Motor neuron (in vitro differentiated cells): ENCODE results near the gene BCAS3. TPM values are rescaled to one million over a fixed set of nuclear protein-coding genes. Genes with fewer than 3 reads are reported as not detected.
A peak's percentile ranks its signal among the peaks of the same experiment; 100 is the strongest.

Experiments
- ATAC-seq, 8 experiments: fragments of 200-7000 bp; cut with Tn5 transposase; replicated peaks in 6 of 8; 2 replicates each; pipeline ENCODE4 v1.8.0; 2021; ENCODE audit warnings: mild to moderate bottlenecking in 8 of 8, moderate library complexity in 8 of 8
- H3K27ac ChIP-seq, 2 donors: fragments of 250-450 bp; sonication (Bioruptor Pico); 2 replicates each; pipeline ENCODE4 v1.9.0; 2021; ENCODE audit warnings: antibody characterized with exemption in 2 of 2, mild to moderate bottlenecking in 2 of 2, moderate library complexity in 1 of 2
- H3K4me1 ChIP-seq, 2 donors: fragments of 250-450 bp; sonication (Bioruptor Pico); replicated peaks in 1 of 2; 2 replicates each; pipeline ENCODE4 v1.6.1; 2021; ENCODE audit warnings: antibody characterized with exemption in 2 of 2, mild to moderate bottlenecking in 2 of 2, moderate library complexity in 1 of 2
- H3K4me3 ChIP-seq, 5 donors: fragments of 250-450 bp; sonication (Bioruptor Pico); 2 replicates each; pipeline ENCODE4 v1.9.0; 2021; ENCODE audit warnings: antibody characterized with exemption in 5 of 5, mild to moderate bottlenecking in 5 of 5, moderate library complexity in 4 of 5
- WGBS, 10 experiments: fragments of 450-650 bp; shearing (Covaris generic); methylation state at CpG; one replicate each; pipeline ENCODE4 v1.0.0; 2022; 5-methylcytosine and 5-hydroxymethylcytosine counted together
- in situ Hi-C, 9 experiments: fragments of 400-800 bp; cut with MboI; loops; one replicate each; pipeline ENCODE4 v1.15.0; 2021; ENCODE audit warnings: low sequenced_read_pairs in 9 of 9, low pct_unique_long_range_greater_than_20kb in 2 of 9; ENCODE audit not compliant: unreplicated experiment in 9 of 9
- total RNA-seq, 8 experiments: library from RNA; unstranded; fragments of 300-600 nt; gene quantifications; 2 replicates each; pipeline versions ENCODE4 v1.2.3 to v1.2.4, GENCODE V29; 2022

The BCAS3 gene
- total RNA-seq, 8 experiments from 2014 or later: 18.1 to 45.4 (median 26.8) TPM

DNA sequence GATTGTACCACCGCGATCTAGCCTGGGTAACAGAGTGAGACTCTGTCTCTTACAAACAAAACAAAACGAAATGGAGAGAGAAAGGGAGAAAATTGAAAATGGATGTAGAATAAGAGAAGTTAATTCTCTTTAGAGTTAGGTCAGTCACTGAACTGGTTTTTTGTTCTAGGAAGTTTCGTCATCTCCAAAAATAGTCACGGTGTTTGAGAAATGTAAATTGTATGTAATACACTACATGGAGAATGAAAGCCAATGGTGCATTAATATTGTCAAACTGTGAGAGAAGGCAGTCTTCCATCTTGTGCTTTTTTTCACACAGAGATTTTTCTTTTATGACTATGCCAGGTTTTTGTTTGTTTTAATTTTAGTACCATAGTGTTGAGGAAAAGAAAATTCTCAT, 145.9 kb downstream of the BCAS3 start:
- Histone ChIP-seq H3K4me3 (no peak overlapping the region), H3K4me1 (no peaks in the 10 kb centered on the region), H3K27ac (no peak overlapping the region)
- in situ Hi-C loops: no loop called here
- no peak for ATAC-seq
- 67 to 100% (median 87%) methylated on average over 1 to 5 of the region's 5 CpGs; no CpG with 5 or more reads in 1 of the 10 experiments for WGBS, 10 experiments

GRCh38 chr17:60825351-60825750, 147.7 kb downstream of the BCAS3 start:
- no peaks in the 10 kb centered on the region for H3K4me1 ChIP-seq
- no peak overlapping the region for H3K4me3 ChIP-seq
- ATAC-seq: no peak
- H3K27ac ChIP-seq: no peak overlapping the region
- 100% methylated on average over 1 of the region's 1 CpG; no CpG with 5 or more reads in 3 of the 10 experiments for WGBS, 10 experiments
- in situ Hi-C loops: no loop called here

DNA sequence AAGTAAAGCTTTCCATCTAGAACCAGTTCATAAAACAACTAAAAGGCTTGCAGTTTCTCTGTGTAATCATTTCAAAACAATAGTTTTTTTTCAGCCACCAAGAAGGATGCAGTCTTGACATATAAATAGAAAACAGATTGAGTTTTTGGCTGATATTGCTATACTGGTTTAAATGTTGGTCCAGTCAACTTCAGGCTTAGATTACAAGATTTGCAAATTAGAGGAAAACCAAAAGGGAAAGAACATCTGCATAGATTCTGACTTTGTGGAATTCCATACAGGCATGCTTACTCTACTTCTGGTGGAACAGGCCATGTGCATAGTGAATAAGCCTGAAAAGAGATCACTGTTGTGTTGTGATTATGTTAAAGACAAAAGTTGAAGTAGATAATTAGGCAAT, 150.3 kb downstream of the BCAS3 start:
- no peak overlapping the region for H3K27ac ChIP-seq
- peaks cover 6 to 14% of the 10 kb centered on the region in 2 donors for H3K4me1 ChIP-seq
- ATAC-seq: peak in 3 of 8 experiments; percentile 79 to 93 (median 80)
- in situ Hi-C loops: no loop called here
- no peak overlapping the region for H3K4me3 ChIP-seq

DNA sequence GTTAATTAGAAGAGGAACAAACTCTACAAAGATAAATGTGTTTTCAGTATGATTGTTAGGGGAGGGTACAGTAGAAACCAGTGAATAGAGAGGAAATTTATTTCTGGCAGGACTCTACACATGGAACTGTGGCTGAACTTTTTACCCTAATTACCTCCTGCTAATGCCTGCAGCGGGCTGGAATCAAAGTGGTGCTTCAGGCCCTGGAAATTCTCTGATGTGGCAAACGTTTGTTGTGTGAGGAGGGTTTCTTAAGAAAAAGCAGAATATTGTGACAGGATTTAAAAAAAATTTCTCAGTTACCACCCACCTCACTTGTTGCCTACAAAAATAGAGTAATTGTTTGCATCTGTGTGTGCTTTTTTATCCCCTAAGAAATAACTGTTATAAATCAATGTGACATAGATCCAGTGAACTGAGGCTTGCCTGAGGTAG, 154.5 kb downstream of the BCAS3 start:
- H3K27ac ChIP-seq: no peak overlapping the region
- peaks cover 6 to 14% of the 10 kb centered on the region in 2 donors for H3K4me1 ChIP-seq
- peak; percentile 49 to 87 (median 71) for ATAC-seq
- no peak overlapping the region for H3K4me3 ChIP-seq
- in situ Hi-C loops: no loop called here
- 0 to 10% (median 0%) methylated on average over 1 to 2 of the region's 2 CpGs; no CpG with 5 or more reads in 4 of the 10 experiments for WGBS, 10 experiments

GRCh38 chr17:60832631-60833030, 155.0 kb downstream of the BCAS3 start:
- Histone ChIP-seq H3K4me1 (peaks cover 6 to 14% of the 10 kb centered on the region in 2 donors), H3K4me3 (no peak overlapping the region), H3K27ac (no peak overlapping the region)
- in situ Hi-C loops: no loop called here
- ATAC-seq: no peak

DNA sequence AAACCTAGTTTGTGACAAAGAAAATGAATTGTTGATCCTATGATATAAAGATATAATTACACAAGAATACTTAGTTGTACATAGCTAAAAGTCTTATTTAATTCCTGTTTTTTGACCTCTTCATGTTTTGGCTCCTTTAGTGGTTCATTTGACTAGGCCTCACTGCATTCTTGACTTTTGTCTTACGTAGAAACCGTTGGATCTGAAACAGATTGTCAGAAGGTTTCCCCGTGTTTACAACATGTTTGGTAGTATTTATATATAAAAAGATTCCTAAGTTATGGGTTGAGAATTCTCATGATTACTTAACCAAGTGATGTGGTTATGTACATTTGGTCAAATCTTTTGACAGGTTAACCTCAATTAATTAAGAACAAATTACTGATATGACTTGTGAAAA, 162.8 kb downstream of the BCAS3 start:
- H3K27ac ChIP-seq: no peak overlapping the region
- in situ Hi-C loops: no loop called here
- 60 to 100% (median 91%) methylated on average over 1 to 3 of the region's 3 CpGs; no CpG with 5 or more reads in 1 of the 10 experiments for WGBS, 10 experiments
- H3K4me3 ChIP-seq: no peak overlapping the region
- ATAC-seq: no peak
- H3K4me1 ChIP-seq: no peaks in the 10 kb centered on the region

DNA sequence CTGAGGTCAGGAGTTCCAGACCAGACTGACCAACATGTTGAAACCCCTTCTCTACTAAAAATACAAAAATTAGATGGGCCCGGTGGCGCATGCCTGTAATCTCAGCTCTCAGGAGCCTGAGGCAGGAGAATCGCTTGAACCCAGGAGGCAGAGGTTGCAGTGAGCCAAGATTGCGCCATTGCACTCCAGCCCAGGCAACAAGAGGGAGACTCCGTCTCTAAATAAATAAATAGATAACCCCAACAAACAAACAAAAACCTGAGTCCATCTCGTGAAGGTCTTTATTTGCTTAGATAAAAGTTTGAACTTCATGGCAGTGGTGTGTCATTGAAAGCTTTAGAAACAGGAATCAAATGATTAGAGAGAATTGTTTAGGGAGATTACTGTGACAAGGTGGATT, 167.4 kb downstream of the BCAS3 start:
- no peak for ATAC-seq
- Histone ChIP-seq H3K4me1 (no peaks in the 10 kb centered on the region), H3K4me3 (no peak overlapping the region), H3K27ac (no peak overlapping the region)
- WGBS, 10 experiments: 80 to 100% (median 88%) methylated on average over 1 to 5 of the region's 6 CpGs; no CpG with 5 or more reads in 5 of the 10 experiments
- in situ Hi-C loops: no loop called here

- no peak for ATAC-seq
- 83 to 100% (median 100%) methylated on average over 1 of the region's 1 CpG; no CpG with 5 or more reads in 1 of the 10 experiments for WGBS, 10 experiments
- no peak overlapping the region for H3K27ac ChIP-seq
- in situ Hi-C loops: no loop called here
- no peaks in the 10 kb centered on the region for H3K4me1 ChIP-seq
- no peak overlapping the region for H3K4me3 ChIP-seq
These were observed 168.5 kb downstream of the BCAS3 start for GRCh38 chr17:60846175-60846574.

GRCh38 chr17:60851181-60851580, 173.5 kb downstream of the BCAS3 start:
- in situ Hi-C loops: no loop called here
- Histone ChIP-seq H3K27ac (no peak overlapping the region), H3K4me3 (no peak overlapping the region), H3K4me1 (no peaks in the 10 kb centered on the region)
- no peak for ATAC-seq
- 48 to 91% (median 79%) methylated on average over 2 to 12 of the region's 17 CpGs for WGBS, 10 experiments

DNA sequence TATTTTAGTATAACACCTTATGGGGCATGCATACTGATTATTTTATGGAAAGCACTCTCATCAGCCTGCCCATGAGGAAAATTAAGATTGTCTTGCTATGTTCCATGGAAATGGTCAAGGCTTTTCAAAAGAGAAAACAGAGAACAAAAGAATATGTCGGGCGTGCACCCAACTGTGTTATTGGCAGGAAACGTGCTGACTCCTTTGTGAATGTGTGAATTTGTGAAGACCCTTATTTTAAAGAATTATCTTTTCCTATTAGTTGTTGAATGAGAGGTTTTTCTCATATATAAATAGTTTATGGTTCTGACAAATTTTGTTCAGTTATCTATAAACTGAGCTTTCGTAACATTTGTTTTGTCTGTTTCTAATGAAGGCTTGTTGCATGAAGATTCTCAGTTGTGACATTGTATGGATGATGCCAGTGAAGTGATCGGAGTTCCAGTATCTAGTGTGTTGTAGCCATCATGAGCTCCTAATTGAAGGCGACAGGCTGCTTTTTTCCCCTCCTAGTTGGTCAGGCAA, 180.0 kb downstream of the BCAS3 start:
- H3K4me1 ChIP-seq: no peaks in the 10 kb centered on the region
- 63 to 100% (median 83%) methylated on average over 1 to 6 of the region's 6 CpGs; no CpG with 5 or more reads in 1 of the 10 experiments for WGBS, 10 experiments
- in situ Hi-C loops: no loop called here
- H3K4me3 ChIP-seq: no peak overlapping the region
- no peak for ATAC-seq
- no peak overlapping the region for H3K27ac ChIP-seq

DNA sequence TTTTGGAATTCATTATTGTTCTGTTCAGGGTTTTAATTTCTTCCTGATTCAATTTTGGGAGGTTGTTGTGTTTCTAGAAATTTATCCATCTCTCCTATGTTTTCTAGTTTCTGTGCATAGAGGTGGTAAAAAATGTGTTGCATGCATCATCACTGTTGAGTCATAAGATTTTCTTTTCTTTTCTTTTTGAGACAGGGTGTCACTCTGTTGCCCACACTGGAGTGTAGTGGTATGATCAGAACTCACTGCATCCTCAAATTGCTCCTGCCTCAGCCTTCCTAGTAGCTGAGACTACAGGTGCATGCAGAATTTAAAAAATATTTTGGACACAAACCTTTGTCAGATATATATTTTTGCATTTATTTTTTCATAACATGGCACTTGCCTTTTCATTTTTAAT, 184.8 kb downstream of the BCAS3 start:
- no peaks in the 10 kb centered on the region for H3K4me1 ChIP-seq
- in situ Hi-C loops: no loop called here
- ATAC-seq: no peak
- H3K4me3 ChIP-seq: no peak overlapping the region
- H3K27ac ChIP-seq: no peak overlapping the region

- Histone ChIP-seq H3K4me3 (no peak overlapping the region), H3K27ac (no peak overlapping the region), H3K4me1 (no peaks in the 10 kb centered on the region)
- ATAC-seq: peak in 1 of 8 experiments; percentile 20
- in situ Hi-C loops: no loop called here
- 52 to 98% (median 80%) methylated on average over 2 to 4 of the region's 4 CpGs; no CpG with 5 or more reads in 1 of the 10 experiments for WGBS, 10 experiments
These were observed 186.4 kb downstream of the BCAS3 start for GRCh38 chr17:60863892-60864707.

DNA sequence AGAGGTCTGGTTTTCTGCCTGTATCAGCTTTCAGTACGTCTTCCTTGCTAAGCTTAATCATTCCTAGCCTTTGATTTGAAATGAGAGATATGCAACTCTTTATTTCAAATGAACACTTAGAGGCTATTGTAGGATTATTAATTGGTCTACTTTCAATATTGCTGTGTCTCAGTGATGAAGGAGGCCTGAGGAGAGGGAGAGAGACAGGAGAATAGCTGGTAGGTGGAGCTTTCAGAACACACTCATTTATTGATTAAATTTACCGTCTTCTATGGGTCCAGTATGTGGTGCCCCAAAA, 187.0 kb downstream of the BCAS3 start:
- no peak overlapping the region for H3K27ac ChIP-seq
- no peak overlapping the region for H3K4me3 ChIP-seq
- no peak for ATAC-seq
- H3K4me1 ChIP-seq: no peaks in the 10 kb centered on the region
- 43 to 100% (median 88%) methylated on average over 1 to 2 of the region's 2 CpGs for WGBS, 10 experiments
- in situ Hi-C loops: no loop called here

- Histone ChIP-seq H3K4me1 (no peaks in the 10 kb centered on the region), H3K4me3 (no peak overlapping the region), H3K27ac (no peak overlapping the region)
- ATAC-seq: no peak
- 67 to 100% (median 84%) methylated on average over 1 to 2 of the region's 2 CpGs for WGBS, 10 experiments
- in situ Hi-C loops: no loop called here
These were observed 197.1 kb downstream of the BCAS3 start for GRCh38 chr17:60874772-60875171.
